Measurements from ENCODE around the gene LENG9.
"Not testable (repeated sequence)": the region's sequence is repeated elsewhere in the genome, so short reads cannot be mapped to it uniquely, and the experiment has no call there.

The LENG9 gene

DNA sequence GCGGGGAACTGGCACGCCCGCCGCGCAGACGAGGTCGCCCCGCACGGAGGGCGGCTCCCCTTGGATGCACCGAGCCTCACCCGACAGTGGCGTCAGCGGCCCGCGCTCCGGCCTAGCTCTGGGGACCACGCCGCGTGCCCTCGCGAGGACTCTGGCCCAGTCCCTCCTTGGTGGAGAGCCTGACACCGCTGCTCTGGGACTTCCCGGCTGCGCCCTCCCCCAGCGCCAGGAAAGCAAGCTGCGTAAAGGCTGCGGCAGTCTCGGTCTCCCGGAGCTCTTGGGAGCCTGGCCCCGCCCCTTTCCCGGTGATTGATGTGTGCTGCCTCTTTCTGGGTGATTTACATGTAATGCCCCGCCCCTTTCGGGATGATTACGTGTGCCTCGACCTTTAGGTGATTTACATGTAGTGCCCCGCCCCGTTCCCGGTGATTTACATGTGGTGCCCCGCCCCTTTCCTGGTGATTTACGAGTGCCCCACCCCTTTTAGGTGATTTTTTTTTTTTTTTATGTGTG lies at the start of gene LENG9:
Gene LENG9 (minus strand): TSS at position 248 of the 513 bp plus-strand sequence. CDS start 252 bp downstream, outside the sequence.
- peak; percentile 77 for DNase-seq (ENCODE audit: low read depth)

DNA sequence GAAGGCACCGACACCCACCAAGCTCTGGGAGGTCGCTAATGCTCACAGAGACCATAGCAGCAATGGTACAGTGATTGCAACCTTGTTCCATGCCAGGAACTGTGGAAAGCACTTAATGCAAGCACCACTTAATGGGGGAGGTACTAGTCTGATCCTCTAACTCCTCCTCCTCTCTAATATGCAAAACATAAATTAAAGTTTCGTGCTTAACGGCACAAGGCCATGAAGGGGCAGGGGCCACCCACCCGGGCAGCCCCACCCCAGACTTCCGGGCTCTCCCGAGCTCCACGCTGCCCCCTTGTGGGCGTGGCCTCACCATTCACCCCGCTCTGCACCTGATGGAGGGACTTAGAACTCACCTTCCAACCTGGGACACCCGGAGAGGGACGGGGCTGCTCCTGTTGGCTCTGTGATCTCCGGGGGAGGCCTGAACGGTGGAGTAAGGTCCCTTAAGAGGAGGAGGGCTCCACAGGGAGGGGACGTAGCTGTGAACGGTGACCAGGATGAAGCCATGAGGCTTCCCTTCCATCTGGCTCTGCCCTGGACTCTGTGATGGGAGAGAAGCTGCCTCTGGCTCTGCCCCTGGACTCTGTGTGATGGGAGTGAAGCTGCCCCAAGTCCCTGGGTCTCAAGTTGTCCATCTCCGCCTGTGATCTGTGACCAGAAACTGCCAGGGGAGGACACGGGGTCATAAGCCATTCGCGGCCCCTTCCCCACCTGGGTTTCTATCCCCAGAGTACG lies 45.8 kb upstream of the LENG9 start:
- DNase-seq (ENCODE audit: low read depth): not testable (repeated sequence)

DNA sequence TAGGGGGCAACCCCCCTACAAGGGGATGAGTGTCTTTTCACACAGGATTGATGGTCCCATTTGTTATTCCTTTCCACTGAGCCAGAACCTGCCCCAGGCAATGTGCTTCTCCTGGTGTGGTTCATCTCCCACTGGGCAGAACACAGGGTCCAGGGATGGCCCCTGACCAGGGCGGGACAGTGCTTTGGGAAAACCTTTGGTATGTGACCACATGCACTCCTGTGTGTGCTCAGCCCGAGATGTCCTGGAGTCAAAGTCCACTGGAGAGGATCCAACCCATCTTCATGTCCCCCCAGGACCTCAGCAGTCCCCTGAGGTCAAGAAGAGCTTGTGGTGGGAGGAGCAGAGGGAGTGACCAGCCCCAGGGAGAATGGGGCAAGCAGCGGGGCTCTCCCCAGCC lies 44.9 kb upstream of the LENG9 start:
- not testable (repeated sequence) for DNase-seq (ENCODE audit: low read depth)

DNA sequence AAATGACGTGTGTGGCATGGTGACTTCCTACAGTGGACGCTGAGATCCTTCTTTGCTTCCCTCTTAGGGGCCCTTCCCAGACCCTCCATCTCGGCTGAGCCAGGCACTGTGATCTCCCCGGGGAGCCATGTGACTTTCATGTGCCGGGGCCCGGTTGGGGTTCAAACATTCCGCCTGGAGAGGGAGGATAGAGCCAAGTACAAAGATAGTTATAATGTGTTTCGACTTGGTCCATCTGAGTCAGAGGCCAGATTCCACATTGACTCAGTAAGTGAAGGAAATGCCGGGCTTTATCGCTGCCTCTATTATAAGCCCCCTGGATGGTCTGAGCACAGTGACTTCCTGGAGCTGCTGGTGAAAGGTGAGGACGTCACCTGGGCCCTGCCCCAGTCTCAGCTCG lies 44.2 kb upstream of the LENG9 start:
- no peak for DNase-seq (ENCODE audit: low read depth)

DNA sequence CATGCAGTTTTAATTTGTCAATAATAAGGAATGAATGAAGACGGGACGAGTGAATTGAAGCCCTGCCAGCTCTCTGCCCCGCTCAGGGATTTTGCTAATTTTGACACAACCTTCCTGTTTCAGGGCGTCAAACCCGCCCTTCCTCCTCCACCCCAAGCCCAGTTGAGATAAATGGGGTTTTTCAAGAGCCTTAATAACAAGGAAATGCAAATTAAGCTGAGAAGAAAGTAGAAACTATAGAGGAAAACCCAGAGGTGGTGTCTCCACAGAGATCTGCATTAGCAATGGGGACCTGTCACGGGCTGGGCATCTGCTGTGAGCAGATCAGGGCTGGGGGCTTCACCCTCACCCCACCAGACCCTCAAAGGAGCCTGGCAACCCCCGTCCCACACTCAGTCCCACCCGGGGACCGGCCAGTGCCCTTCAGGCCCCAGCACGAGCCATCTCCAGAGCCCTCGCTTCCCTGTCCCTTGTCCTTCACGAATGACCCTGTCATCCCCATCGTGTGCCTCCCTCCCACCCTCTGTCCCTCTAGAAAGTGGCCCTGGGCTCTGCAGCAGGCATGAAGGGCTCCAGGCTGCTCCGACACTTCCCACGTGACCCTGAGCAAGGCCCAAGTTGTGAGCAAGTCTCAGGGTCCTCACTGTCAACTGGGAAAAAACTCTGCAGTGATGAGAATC lies 43.6 kb upstream of the LENG9 start:
- not testable (repeated sequence) for DNase-seq (ENCODE audit: low read depth)

DNA sequence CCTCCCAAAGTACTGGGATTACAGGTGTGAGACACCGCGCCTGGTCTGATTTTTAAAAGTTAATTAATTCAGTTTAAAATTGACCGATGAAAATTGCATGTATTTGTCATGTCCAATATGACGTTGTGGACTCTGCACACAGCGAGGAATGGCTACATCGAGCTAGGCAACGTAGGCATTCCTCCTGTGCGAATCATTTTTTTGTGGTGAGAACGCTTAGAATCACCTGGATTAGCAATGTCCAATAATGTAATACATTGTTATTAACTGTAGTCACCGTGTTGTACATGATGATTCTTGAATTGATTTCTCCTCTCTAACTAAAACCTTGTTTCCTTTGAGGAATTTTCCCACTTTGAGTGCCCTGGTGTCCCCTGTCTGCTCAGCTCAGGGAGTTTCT lies 42.5 kb upstream of the LENG9 start:
- no peak for DNase-seq (ENCODE audit: low read depth)

DNA sequence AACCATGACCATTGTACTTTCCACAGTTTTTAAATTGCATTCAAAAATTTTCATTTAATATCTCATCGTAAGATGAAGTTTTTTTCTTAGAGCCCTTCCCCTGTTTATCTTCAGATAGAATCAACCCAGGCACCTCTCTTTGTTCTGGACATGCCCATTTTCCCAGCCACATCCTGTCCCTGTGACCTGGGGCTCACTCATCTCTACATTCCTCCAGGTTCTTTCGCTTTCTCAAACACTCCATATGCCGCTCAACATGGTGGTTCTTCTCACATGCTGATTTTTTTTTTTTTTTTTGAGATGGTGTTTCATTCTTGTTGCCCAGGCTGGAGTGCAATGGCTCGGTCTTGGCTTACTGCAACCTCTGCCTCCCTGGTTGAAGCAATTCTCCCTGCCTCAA lies 42.0 kb upstream of the LENG9 start:
- not testable (repeated sequence) for DNase-seq (ENCODE audit: low read depth)

DNA sequence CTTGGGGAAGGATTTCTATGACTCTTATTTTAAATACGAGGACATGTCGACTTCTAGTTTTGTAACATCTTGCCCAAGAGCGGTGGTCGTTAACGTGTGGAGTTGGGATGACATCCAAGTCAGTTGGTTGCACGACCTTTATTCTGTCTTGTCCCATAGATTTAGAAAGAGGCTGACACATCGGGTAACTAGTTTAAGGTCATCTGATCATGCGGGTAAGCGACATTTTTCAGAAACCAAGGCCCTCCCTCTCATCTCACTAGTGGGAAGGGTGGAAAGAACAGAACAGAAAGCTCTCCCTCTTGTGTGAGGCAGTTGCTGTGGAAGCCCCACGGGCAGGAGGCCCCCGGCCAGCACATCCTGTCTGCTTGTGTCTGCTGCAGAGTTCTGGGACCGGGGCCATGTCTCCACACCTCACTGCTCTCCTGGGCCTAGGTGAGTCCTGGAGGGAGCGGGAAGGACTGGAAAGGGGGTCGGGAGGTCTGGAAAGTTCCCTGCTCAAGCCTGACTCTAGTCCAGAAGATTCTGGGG lies 39.0 kb upstream of the LENG9 start, which contains the start of gene LAIR2:
Gene LAIR2 (plus strand): TSS at position 314 of the 531 bp plus-strand sequence. CDS start 88 bp downstream, at position 402.
- DNase-seq (ENCODE audit: low read depth): no peak

DNA sequence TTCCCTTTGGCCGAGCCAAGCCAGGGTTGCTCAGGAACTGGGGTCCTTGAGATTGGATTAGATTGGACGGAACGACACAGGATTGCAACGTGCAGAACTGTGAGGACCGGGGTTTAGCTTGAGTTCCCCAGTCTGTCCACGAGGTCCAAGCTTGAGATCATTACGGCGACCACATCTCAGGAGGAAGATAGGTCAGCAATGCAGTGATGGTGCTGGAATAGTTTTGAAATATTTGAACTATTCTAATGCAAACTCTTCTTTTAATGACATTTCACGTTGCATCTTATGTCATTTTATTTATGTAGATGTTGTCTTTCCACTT lies 34.8 kb upstream of the LENG9 start:
- not testable (repeated sequence) for DNase-seq (ENCODE audit: low read depth)

DNA sequence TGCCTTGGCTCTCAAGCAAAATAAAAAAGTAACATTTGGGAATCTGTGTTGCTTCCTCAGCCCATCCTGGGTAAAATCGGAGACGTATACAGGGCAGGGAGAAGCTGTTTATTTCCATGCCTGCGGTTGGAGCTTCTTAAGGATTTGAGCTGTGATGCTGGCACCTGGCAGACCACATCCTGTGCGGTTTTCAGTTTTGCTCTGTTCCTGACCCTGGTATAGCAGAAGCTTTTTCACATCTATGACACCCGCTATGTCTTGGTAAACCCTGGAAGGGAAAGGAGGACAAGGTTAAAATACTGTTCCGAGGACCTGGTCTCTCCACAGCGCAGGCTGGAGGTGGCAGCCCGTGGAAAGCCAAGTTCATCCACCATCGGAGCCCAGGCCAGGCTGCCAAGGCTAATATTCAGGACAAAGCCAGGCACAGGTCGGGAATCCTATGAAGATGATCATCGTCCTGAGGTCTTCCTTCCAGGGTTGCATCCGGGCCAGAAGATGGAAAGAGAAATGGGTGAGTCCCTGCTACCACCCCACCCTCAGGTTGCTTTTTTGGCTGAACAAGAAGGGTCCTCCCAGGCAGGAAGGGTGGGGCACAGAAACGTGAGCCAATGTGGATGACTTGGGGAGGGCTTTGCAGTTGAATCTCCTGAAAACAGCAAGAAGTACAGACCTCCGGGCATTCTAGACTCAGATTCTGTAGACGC lies 34.3 kb upstream of the LENG9 start:
- not testable (repeated sequence) for DNase-seq (ENCODE audit: low read depth)

DNA sequence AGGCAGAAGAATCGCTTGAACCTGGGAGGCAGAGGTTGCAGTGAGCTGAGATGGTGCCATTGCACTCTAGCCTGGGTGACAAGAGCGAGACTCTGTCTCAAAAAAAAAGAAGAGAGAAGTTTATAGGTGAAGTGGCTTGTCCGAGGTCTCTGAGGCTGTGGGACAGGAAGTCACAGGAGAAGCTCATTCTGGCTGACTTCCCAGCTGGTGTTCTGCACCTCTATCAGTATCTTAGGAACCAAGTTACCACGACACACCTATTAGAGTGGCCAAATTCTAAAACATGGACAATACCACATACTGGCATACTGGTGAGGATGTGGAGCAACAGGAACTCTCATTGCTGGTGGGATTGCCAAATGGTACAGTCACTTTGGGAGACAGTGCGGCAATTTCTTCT lies 31.7 kb upstream of the LENG9 start:
- not testable (repeated sequence) for DNase-seq (ENCODE audit: low read depth)

DNA sequence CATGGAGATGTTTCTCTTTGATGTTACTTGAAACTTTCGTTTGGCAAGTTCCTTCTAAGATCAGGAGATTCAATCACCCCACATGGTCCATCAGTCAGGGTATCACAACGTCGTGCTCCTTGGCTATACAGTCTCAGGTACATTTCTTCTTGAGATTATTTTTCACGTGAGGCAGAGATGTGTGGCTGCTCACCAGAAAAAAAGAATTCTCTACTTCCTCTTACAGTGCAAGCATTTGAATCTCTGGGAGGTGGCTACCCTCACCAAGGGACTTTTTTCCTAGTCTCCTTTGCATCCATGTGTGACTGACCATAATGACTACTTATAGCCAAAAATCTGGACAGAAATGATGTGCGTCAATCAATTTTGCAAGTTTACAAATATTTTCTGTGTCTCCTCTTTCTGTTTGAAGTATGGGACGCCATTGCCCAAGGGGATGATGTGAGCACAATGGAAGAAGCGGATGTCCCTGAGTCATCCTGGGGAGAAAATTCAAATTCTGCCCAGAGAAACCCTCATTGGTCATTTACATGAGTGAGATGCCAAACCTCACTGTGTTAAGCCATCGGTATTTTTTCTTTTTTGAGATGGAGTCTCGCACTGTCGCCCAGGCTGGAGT lies 30.5 kb upstream of the LENG9 start:
- no peak for DNase-seq (ENCODE audit: low read depth)

DNA sequence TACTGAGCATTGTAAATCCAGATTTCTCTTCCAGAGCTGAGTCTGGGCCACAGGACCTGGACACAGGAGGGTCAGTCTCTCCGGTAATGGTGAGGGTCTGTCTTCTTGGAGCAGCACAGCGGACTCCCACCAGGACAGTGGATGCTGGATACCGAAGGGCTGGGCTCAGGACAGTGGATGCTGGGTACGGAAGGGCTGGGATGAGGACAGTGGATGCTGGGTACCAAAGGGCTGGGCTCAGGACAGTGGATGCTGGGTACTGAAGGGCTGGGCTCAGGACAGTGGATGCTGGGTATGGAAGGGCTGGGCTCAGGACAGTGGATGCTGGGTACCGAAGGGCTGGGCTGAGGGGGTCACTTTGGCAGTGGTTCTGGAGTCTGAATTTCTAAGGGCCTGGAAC lies 29.5 kb upstream of the LENG9 start:
- not testable (repeated sequence) for DNase-seq (ENCODE audit: low read depth)

DNA sequence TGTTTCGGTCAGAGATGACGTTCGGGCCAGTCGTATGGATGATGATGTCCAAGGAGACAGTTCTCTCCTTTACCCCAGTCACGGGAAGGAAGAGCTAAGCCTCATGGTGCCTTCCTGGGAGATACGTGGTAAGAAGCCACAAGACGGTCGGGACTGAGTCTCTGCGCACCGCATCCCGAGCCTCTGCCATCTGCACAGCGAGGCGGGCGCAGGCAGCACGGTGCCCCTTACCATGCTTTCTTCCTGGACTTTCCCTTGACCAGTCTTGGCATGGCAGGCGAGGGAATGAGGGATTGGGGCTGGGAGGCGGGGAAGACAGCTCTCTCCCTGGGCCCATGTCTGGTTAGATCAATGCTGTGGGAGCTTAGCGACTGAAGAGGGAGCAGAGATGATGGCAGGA lies 29.0 kb upstream of the LENG9 start:
- DNase-seq (ENCODE audit: low read depth): no peak

DNA sequence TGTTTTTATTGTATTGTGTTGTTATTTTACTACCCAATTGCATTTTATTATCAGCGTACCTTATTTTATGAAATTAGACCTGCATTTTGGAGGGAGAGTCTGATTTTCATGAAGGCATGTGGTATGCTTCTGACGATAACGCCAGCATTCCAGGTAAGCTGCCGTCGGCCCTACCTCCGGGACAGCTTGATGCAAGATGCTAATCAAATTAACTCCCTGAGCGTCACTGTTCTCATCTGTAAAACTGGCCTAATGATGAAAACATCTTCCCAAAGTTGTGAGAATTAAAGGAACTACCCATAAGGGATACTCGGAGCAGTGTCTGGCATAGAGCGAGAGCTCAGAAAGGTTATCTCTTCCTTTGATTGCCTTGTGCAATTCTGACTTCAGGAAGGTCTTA lies 26.2 kb upstream of the LENG9 start:
- no peak for DNase-seq (ENCODE audit: low read depth)

DNA sequence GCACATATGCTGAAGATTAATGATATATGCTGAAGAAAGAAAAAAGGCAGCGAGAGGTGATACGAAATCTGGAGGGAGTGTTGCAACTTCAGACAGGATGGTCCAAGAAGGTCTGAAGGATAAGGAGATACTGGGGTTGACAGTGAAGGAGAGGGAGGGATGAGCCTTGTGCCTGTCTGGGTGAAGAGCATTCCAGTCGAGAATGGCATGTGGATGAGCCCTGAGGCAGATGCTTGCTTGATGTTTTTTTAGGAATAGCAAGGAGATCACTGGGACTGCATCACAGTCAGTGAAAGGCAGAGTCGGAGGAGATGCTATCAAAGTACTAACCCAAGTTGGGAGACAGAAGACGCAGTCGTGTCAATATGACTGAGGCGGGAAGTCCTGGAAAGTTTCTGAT lies 25.8 kb upstream of the LENG9 start:
- DNase-seq (ENCODE audit: low read depth): no peak

DNA sequence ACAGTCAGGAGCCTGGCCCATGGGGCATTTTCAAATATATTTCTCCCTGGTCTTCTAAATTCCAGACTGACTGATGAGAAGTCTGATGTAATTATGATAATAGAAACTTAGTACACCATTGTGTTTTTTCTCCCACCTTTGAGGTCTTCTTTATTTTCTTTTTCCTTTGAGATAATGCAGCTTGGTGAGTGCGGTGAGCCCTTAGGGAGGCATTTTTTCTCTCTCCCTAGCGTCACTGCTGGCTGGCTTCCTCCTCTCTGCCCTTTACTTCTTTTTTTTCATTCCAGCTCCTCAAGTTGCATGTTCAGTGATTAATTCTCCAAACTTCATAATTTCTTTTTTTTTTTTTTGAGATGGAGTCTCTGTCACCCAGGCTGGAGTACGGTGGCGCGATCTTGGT lies 22.3 kb upstream of the LENG9 start:
- no peak for DNase-seq (ENCODE audit: low read depth)

DNA sequence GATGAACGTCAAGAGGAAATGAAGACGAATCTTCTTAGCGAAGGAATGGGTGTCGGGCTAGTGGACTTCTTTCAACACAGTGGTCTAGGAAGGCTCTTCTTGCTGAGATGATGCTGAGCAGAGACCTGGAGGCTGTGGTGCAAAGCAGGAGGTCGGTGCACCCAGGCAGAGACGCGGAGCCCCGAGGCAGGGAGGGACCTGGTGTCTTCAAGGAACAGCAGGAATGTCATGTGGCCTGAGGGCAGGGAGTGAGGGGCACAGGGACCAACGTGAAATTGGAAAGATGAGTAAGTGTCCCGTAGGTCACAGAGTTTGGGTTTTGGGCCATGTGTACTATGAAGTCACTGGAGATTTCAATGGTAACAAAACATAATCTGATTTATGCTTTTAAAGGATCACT lies 20.9 kb upstream of the LENG9 start:
- no peak for DNase-seq (ENCODE audit: low read depth)

DNA sequence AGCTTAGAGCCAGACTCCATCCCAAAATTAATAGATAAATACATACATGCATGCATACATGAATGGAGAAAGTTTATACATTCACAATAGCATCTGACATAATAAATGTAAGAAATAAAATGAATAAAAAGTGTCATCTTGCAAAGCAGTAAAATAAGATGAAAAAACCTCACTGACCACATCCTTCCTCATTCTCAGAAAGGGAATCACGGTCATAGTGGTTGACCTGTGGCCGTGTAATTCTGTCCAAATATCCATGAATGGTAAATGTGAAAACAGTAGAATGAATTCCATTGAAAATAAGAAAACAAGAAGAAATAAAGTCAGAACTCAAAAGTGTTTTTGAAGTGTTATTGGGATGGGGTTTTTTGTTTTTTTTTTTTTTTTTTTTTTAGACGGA lies 19.3 kb upstream of the LENG9 start:
- DNase-seq (ENCODE audit: low read depth): no peak

DNA sequence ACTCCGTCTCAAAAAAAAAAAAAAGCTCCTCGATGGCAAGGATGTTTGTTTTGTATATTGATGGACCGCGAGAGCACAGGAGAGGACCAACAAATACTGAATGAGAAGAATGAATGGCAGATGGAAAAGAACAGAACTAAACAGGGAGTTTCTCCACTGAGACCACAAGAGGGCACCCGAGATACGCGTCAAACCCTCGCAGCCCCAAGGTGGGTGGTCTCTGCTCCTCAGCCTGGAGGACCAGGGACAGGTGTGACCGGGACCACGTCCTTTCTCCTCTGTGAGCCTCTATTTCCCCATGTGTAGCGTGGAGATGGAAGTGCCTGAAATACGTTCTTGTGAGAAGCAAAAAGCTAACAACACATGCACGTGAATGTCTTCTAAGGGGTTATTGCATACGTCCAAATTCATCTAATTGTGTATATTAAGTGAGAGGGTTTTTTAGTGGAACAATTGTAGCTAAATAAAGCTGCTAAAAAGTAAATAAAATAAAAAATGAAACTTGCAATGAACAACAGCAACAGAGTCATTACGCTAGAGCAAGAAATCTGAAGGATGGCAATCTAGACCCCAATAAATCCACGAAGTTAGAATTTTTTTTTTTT lies 17.9 kb upstream of the LENG9 start:
- DNase-seq (ENCODE audit: low read depth): no peak

DNA sequence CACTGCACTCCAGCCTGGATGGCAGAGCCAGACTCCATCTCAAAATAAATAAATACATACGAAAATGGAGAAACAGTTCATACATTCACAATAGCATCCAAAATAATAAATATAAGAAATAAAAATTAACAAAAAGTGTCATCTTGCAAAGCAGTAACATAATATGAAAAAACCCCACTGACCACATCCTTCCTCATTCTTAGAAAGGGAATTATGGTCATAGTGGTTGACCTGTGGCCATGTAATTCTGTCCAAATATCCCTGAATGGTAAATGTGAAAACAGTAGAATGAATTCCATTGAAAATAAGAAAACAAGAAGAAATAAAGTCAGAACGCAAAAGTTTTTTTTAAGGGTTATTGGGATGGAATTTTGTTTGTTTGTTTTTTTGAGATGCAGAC lies 16.5 kb upstream of the LENG9 start:
- no peak for DNase-seq (ENCODE audit: low read depth)

Measured in activated T-helper 1 cell treated with Interleukin-2 at 50 U/mL for 16 hours (primary cell).